GM12892 (cell line): Measurements from ENCODE around the gene PCDHGA1.
"Not testable (repeated sequence)": the region's sequence is repeated elsewhere in the genome, so short reads cannot be mapped to it uniquely, and the experiment has no call there.

Experiments used
- POLR2AphosphoS5 ChIP-seq: IDR thresholded peaks from 2 replicates; pipeline ENCODE4 v1.6.1; 2011; ENCODE audit warnings: low read depth, low read length, control low read depth
- TAF1 ChIP-seq: IDR thresholded peaks from 2 replicates; pipeline ENCODE4 v1.6.1; 2011; ENCODE audit warnings: low read depth, mild to moderate bottlenecking, control low read depth, low read length, borderline replicate concordance

- not testable (repeated sequence) for TF ChIP-seq POLR2AphosphoS5, TAF1
Observed at GRCh38 chr5:141316963-141317362, 13.4 kb upstream of the PCDHGA1 start.
